GM12874 (cell line): ENCODE results near the gene PPP5C.

ENCODE experiments used
- CTCF ChIP-seq: IDR thresholded peaks from 2 replicates; pipeline ENCODE4 v1.5.1; 2011; ENCODE audit warnings: low read depth, mild to moderate bottlenecking, control low read depth, low read length, moderate library complexity; ENCODE audit not compliant: insufficient read depth

PPP5C gene

GRCh38 chr19:46378268-46378667 is 31.4 kb downstream of the PPP5C start:
- no peak for TF ChIP-seq CTCF

- TF ChIP-seq CTCF = no peak
These were observed 33.8 kb downstream of the PPP5C start for GRCh38 chr19:46380690-46381089.

- TF ChIP-seq CTCF = no peak
These were observed 34.5 kb downstream of the PPP5C start for GRCh38 chr19:46381346-46381745.

GRCh38 chr19:46381756-46382345 is 35.0 kb downstream of the PPP5C start:
- TF ChIP-seq CTCF = no peak

GRCh38 chr19:46383171-46383815 is 36.4 kb downstream of the PPP5C start:
- TF ChIP-seq CTCF = no peak

- TF ChIP-seq CTCF = no peak
These were observed 37.0 kb downstream of the PPP5C start for GRCh38 chr19:46383846-46384245.

GRCh38 chr19:46384396-46384795 is 37.5 kb downstream of the PPP5C start:
- no peak for TF ChIP-seq CTCF

- no peak for TF ChIP-seq CTCF
These were observed 38.7 kb downstream of the PPP5C start for GRCh38 chr19:46385636-46386035.
